ENCODE results near the gene CDH13.

The CDH13 gene

DNA sequence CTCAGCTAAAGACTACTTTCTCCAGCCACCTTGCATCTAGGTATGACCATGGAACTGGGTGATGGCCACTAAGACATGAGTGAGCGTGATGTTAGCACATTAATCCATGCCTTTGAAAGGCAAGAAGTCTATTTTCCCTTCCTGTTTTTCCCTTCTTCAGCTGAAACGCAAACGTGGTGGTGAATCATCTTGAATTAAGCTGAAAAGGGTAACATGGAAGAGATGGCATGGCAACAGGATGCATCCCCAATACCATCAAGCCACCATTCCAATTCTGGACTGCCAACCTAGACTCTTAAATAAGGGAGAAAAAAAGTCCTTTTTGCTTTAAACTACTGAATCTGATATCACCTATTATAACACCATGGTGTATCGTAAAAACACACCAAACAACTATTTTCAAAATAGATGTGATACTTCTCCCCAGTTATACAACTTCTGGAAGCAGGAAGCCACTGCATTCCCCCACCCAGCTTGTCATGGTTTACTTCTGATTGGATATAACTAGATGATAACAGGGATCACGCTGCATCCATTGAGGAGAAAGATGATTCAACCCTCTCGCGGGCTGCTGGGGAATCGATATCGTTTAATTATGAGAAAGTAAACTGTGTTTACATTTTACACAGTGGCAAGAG lies 368.6 kb downstream of the CDH13 start:
- Histone ChIP-seq H3K9ac (ENCODE audit: low read length in 2 of 2) (no peak overlapping the region), H3K36me3 (ENCODE audit: control insufficient read depth in 2 of 2, insufficient read depth in 2 of 2, low read length in 2 of 2) (no peaks in the 10 kb centered on the region), H3K4me3 (ENCODE audit: low read length in 2 of 2) (no peak overlapping the region), H3K9me3 (ENCODE audit: control insufficient read depth in 2 of 2, low read length in 2 of 2) (no peaks in the 10 kb centered on the region), H3K27ac (ENCODE audit: low read length) (no peak overlapping the region), H3K4me1 (ENCODE audit: control insufficient read depth, insufficient read depth, low read length) (no peaks in the 10 kb centered on the region), H3K27me3 (ENCODE audit: control insufficient read depth in 1 of 2, insufficient read depth in 2 of 2, low read length in 2 of 2) (no peaks in the 10 kb centered on the region)

DNA sequence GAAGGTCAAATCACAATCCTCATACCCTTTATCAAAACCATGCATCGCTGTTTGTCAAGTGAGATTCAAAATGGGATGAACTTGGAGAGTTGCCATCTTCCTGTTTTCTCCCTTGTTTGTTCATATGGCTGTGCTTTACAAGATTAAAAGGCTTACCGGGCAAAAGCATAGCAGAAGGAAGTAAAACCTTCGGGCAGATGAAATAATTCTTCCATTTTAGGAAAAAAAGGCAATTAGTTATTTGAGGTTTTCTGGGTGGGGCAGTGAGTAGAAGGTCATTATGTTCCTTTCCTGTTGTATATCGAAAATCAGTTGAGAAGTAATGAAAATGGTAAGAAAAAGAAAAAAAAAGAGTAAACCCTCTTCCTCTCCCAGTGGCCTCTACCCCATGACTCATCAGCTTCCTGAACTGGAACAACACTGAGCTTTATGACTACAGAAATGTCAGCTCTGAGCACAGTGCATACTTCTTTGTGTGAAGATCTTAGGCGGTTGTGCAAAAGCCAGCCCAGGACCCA lies 369.2 kb downstream of the CDH13 start:
- H3K27ac ChIP-seq (ENCODE audit: low read length), result no peak overlapping the region
- no peaks in the 10 kb centered on the region for H3K4me1 ChIP-seq (ENCODE audit: control insufficient read depth, insufficient read depth, low read length)
- H3K9me3 ChIP-seq (ENCODE audit: control insufficient read depth in 2 of 2, low read length in 2 of 2), result no peaks in the 10 kb centered on the region
- H3K9ac ChIP-seq (ENCODE audit: low read length in 2 of 2), result no peak overlapping the region
- no peaks in the 10 kb centered on the region for H3K27me3 ChIP-seq (ENCODE audit: control insufficient read depth in 1 of 2, insufficient read depth in 2 of 2, low read length in 2 of 2)
- no peaks in the 10 kb centered on the region for H3K36me3 ChIP-seq (ENCODE audit: control insufficient read depth in 2 of 2, insufficient read depth in 2 of 2, low read length in 2 of 2)
- H3K4me3 ChIP-seq (ENCODE audit: low read length in 2 of 2), result no peak overlapping the region

DNA sequence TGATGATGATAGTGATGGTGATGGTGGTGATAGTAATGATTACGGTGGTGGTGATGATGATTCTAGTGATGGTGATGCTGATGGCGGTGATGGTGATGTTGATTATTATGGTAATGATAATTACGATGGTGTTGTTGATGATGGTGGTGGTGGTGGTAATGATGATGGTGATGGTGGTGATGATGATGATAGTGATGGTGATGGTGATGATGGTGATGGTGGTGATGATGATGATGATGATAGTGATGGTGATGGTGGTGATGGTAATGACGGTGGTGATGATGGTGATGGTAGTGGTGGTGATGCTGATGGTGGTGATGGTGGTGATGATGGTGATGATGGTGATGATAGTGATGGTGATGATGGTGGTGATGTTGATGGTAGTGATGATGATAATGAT lies 370.0 kb downstream of the CDH13 start:
- H3K27ac ChIP-seq (ENCODE audit: low read length), result no peak overlapping the region
- no peaks in the 10 kb centered on the region for H3K9me3 ChIP-seq (ENCODE audit: control insufficient read depth in 2 of 2, low read length in 2 of 2)
- H3K36me3 ChIP-seq (ENCODE audit: control insufficient read depth in 2 of 2, insufficient read depth in 2 of 2, low read length in 2 of 2), result no peaks in the 10 kb centered on the region
- no peaks in the 10 kb centered on the region for H3K27me3 ChIP-seq (ENCODE audit: control insufficient read depth in 1 of 2, insufficient read depth in 2 of 2, low read length in 2 of 2)
- H3K4me3 ChIP-seq (ENCODE audit: low read length in 2 of 2), result no peak overlapping the region
- H3K4me1 ChIP-seq (ENCODE audit: control insufficient read depth, insufficient read depth, low read length), result no peaks in the 10 kb centered on the region
- H3K9ac ChIP-seq (ENCODE audit: low read length in 2 of 2), result no peak overlapping the region

DNA sequence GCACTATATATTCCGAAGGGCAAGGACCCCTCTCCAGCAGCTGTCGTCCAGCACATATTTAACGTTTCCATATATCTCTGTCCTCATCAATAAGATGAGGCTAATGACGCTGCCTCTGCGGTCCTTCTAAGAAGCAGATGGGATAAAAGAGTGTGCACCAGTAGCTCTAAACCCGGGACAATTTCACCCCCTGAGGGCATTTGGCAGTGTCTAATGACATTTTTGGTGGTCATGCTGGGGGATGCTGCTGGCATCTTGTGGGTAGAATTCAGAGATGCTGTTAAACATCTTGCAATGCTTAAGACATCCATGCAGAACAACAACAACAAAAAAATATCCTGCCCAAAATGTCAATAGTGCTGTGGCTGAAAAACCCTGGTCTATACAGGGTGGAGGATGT lies 372.9 kb downstream of the CDH13 start:
- Histone ChIP-seq H3K9ac (ENCODE audit: low read length in 2 of 2) (no peak overlapping the region), H3K27ac (ENCODE audit: low read length) (no peak overlapping the region), H3K36me3 (ENCODE audit: control insufficient read depth in 2 of 2, insufficient read depth in 2 of 2, low read length in 2 of 2) (no peaks in the 10 kb centered on the region), H3K4me1 (ENCODE audit: control insufficient read depth, insufficient read depth, low read length) (no peaks in the 10 kb centered on the region), H3K4me3 (ENCODE audit: low read length in 2 of 2) (no peak overlapping the region), H3K9me3 (ENCODE audit: control insufficient read depth in 2 of 2, low read length in 2 of 2) (no peaks in the 10 kb centered on the region), H3K27me3 (ENCODE audit: control insufficient read depth in 1 of 2, insufficient read depth in 2 of 2, low read length in 2 of 2) (no peaks in the 10 kb centered on the region)

DNA sequence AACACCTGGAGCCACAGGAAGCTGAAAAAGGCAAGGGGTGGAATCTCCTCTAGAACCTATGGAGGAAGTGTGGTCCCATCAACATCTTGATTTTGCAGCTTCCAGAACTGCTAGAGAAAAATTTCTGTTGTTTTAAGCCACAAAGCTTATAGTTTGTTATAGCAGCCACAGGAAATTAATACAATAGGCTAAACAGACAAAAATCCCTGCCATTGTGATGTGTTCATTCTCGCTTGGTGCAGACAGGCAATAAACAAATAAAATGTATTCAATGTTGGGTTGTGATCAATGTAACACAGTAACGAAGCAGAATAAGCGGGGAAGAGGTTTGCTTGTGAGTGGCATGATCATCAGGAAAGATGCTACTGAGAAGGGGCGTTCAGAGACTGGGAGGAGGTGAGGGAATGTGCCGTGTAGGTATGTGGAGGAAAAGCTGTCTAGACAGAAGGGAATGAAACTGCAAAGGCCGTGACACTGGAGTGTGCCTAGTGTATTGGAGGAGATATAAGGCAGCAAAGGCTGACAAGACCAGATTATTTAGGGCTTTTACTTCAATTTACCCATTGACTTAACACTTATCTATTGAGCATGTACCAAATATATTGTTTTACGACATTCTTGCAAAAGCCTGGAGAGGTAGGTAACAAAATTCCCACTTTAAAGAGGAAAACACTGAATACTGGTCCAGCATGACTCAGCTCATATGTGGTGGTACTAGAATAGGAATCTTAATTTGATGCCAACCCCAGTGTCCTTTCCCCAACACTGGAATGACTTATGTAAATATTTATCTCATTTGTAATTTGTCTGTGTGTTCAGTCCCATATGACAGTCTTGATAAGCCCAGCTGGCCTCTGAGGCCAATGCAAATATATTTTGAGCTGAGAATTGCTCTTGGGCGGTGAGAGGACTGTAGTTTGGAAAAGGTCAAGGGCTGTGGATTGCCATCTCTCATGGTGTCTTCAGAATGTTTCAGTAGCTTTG lies 375.9 kb downstream of the CDH13 start:
- H3K9ac ChIP-seq (ENCODE audit: low read length in 2 of 2), result no peak overlapping the region
- H3K36me3 ChIP-seq (ENCODE audit: control insufficient read depth in 2 of 2, insufficient read depth in 2 of 2, low read length in 2 of 2), result no peaks in the 10 kb centered on the region
- no peaks in the 10 kb centered on the region for H3K9me3 ChIP-seq (ENCODE audit: control insufficient read depth in 2 of 2, low read length in 2 of 2)
- no peak overlapping the region for H3K4me3 ChIP-seq (ENCODE audit: low read length in 2 of 2)
- no peaks in the 10 kb centered on the region for H3K4me1 ChIP-seq (ENCODE audit: control insufficient read depth, insufficient read depth, low read length)
- H3K27me3 ChIP-seq (ENCODE audit: control insufficient read depth in 1 of 2, insufficient read depth in 2 of 2, low read length in 2 of 2), result no peaks in the 10 kb centered on the region
- H3K27ac ChIP-seq (ENCODE audit: low read length), result no peak overlapping the region

DNA sequence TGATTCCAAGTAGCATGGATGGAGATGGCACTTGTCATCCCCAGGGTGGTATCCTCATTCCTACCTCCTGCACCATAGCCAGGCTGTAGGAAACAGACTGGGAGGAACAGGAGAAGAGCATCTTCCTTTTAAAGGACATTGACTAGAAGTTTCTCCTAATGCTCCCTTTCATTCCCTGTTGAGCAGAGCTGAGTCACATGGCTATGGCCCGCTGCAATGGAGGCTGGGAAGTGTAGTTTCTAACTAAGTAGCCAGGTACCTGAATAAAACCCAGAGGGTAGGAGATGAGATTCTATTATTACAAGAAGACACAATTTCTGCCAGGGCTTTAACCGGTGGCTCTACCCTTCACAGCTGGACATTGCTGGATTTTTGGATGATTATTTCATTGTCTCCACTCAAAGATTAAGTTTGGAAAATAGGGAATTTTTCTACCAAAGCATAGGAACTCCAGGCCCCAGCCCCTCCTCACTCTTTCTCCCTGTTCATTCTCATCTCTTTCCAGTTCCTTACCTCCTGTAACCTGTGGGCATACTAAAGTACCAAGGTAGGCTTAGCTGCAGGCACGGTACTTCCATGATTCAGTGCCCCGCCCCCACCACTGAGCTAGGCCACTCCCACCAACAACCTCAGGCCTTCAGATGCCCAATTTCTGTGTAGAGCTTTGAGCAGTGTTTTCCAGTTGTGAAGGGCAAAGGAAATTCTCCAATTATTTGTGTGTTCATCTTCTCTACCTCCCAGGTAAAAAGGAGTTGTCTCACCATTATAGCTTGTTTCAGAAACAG lies 378.3 kb downstream of the CDH13 start:
- Histone ChIP-seq H3K27ac (ENCODE audit: low read length) (no peak overlapping the region), H3K27me3 (ENCODE audit: control insufficient read depth in 1 of 2, insufficient read depth in 2 of 2, low read length in 2 of 2) (no peaks in the 10 kb centered on the region), H3K9me3 (ENCODE audit: control insufficient read depth in 2 of 2, low read length in 2 of 2) (no peaks in the 10 kb centered on the region), H3K4me1 (ENCODE audit: control insufficient read depth, insufficient read depth, low read length) (no peaks in the 10 kb centered on the region), H3K36me3 (ENCODE audit: control insufficient read depth in 2 of 2, insufficient read depth in 2 of 2, low read length in 2 of 2) (no peaks in the 10 kb centered on the region), H3K4me3 (ENCODE audit: low read length in 2 of 2) (no peak overlapping the region), H3K9ac (ENCODE audit: low read length in 2 of 2) (no peak overlapping the region)

DNA sequence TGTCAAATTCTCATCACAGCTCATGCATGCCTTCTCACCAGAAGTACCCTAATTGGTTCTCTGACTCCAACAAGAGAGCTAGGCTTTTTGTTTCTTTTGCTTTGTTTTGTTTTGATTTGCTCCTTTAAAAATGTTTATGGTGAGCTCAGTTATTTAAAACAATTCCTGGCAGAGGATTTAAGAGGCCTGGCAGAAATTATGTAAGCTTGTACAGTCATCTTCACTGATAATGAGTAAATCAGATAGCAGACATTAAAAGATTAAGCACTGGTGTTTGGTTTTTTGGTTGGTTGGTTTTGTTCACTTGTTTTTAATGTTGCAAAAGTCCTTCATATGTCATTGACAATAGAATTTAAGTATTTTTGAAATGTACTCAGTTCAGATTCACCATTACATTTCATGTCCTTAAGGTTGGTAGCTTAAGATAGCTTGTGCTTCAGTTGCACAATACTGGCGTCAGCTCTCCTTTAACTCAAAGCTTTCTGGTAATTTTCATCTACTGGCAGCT lies 378.9 kb downstream of the CDH13 start:
- Histone ChIP-seq H3K4me1 (ENCODE audit: control insufficient read depth, insufficient read depth, low read length) (no peaks in the 10 kb centered on the region), H3K27me3 (ENCODE audit: control insufficient read depth in 1 of 2, insufficient read depth in 2 of 2, low read length in 2 of 2) (no peaks in the 10 kb centered on the region), H3K9me3 (ENCODE audit: control insufficient read depth in 2 of 2, low read length in 2 of 2) (no peaks in the 10 kb centered on the region), H3K9ac (ENCODE audit: low read length in 2 of 2) (no peak overlapping the region), H3K36me3 (ENCODE audit: control insufficient read depth in 2 of 2, insufficient read depth in 2 of 2, low read length in 2 of 2) (no peaks in the 10 kb centered on the region), H3K27ac (ENCODE audit: low read length) (no peak overlapping the region), H3K4me3 (ENCODE audit: low read length in 2 of 2) (no peak overlapping the region)

DNA sequence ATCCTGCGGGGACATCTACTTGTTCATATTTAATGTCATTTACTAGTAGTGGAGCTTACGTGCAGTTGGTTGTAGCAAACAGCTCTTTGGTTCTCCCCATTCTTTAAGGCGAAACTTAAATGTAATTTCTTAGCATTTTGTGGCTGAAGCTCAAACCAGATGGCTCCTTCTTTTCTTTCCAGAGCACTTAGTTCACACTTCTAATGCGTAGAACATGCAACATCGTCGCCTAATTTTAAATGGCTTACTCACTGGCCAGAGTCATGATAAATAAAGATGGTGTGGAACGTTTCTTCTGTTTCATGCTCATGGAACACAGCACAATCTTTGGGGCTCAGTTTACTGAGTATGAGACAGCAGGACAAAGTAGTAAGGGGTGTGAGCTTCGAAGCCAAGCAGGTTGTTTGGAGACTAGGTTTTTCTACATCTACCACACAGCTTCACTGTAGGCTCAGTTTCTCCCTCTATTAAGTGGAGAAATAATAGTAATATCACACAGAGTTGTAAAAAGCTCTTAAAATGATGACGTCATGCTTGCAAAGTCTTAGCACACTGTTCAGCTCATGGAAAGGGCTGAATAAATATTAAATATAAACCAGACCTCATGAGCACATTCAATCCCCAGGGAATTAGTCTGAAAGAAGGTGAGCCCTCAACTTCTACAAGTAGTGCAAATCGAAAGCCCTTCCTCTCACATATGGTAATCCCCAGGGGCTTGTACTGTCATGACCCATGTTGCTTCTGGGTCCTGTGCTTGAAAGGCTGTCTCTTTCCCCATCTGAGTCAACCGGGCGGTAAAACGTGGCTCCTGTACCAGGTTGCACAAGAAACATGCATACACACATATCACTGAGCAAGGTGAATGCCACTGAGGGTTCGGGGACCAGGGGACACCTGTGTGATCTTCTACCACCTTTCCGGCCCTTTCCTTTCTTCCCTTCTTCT lies 384.3 kb downstream of the CDH13 start:
- Histone ChIP-seq H3K9me3 (ENCODE audit: control insufficient read depth in 2 of 2, low read length in 2 of 2) (no peaks in the 10 kb centered on the region), H3K27me3 (ENCODE audit: control insufficient read depth in 1 of 2, insufficient read depth in 2 of 2, low read length in 2 of 2) (no peaks in the 10 kb centered on the region), H3K36me3 (ENCODE audit: control insufficient read depth in 2 of 2, insufficient read depth in 2 of 2, low read length in 2 of 2) (no peaks in the 10 kb centered on the region), H3K4me3 (ENCODE audit: low read length in 2 of 2) (no peak overlapping the region), H3K9ac (ENCODE audit: low read length in 2 of 2) (no peak overlapping the region), H3K4me1 (ENCODE audit: control insufficient read depth, insufficient read depth, low read length) (no peaks in the 10 kb centered on the region), H3K27ac (ENCODE audit: low read length) (no peak overlapping the region)

DNA sequence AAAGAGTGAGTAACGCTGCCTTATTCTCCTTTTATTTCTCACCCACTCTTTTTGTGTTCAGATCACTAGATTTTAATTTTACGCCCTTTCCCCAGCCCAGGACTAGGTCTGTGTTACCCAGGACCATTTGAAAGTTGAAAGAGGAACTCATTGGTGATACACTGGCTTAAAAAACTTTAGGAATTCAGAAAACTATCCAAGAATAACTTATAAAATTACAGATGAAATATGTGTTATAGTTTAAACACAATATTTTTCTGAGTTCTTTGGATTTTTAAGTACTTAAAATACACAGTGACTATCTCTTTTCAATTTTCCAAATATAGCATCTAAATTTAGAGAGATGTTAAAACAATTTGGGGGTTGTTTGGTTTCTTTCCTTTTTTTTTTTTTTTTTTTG lies 385.2 kb downstream of the CDH13 start:
- H3K9me3 ChIP-seq (ENCODE audit: control insufficient read depth in 2 of 2, low read length in 2 of 2), result no peaks in the 10 kb centered on the region
- no peaks in the 10 kb centered on the region for H3K27me3 ChIP-seq (ENCODE audit: control insufficient read depth in 1 of 2, insufficient read depth in 2 of 2, low read length in 2 of 2)
- H3K36me3 ChIP-seq (ENCODE audit: control insufficient read depth in 2 of 2, insufficient read depth in 2 of 2, low read length in 2 of 2), result no peaks in the 10 kb centered on the region
- H3K9ac ChIP-seq (ENCODE audit: low read length in 2 of 2), result no peak overlapping the region
- H3K4me1 ChIP-seq (ENCODE audit: control insufficient read depth, insufficient read depth, low read length), result no peaks in the 10 kb centered on the region
- H3K4me3 ChIP-seq (ENCODE audit: low read length in 2 of 2), result no peak overlapping the region
- H3K27ac ChIP-seq (ENCODE audit: low read length), result no peak overlapping the region
